D721Med (cell line): ENCODE measurements around the gene PLCB1.

Source experiments
- DNase-seq: peaks from one replicate; pipeline ENCODE4 v3.0.0; 2011; ENCODE audit warnings: low spot score; ENCODE audit not compliant: insufficient read length
- FAIRE-seq: peaks from 2 replicates; lab custom pipeline; 2011; peaks lifted over from hg19 to GRCh38; lab: Jason Lieb, UNC
- CTCF ChIP-seq: IDR thresholded peaks from 2 replicates; pipeline ENCODE4 v1.5.1; 2012; ENCODE audit warnings: mild to moderate bottlenecking, control low read depth; ENCODE audit not compliant: insufficient read depth; ENCODE audit errors: missing control alignments

PLCB1 gene

GRCh38 chr20:8170921-8171320, 38.9 kb downstream of the PLCB1 start:
- FAIRE-seq (no peak), DNase-seq (no peak)
- TF ChIP-seq CTCF, result no peak

- no peak for TF ChIP-seq CTCF
- FAIRE-seq, result no peak
- DNase-seq, result no peak
Observed at GRCh38 chr20:8172191-8172590, 40.1 kb downstream of the PLCB1 start.

- no peak for DNase-seq
- no peak for TF ChIP-seq CTCF
- no peak for FAIRE-seq
Observed at GRCh38 chr20:8175741-8176675, 43.9 kb downstream of the PLCB1 start.

GRCh38 chr20:8183526-8183925, 51.5 kb downstream of the PLCB1 start:
- no peak for DNase-seq
- no peak for FAIRE-seq
- TF ChIP-seq CTCF, result no peak

GRCh38 chr20:8187740-8188139, 55.7 kb downstream of the PLCB1 start:
- FAIRE-seq, result no peak

GRCh38 chr20:8190043-8190880, 58.2 kb downstream of the PLCB1 start:
- FAIRE-seq (no peak), DNase-seq (no peak)
- no peak for TF ChIP-seq CTCF

More at GRCh38 chr20:8187740-8188139, 55.7 kb downstream of the PLCB1 start:
- no peak for TF ChIP-seq CTCF
- DNase-seq, result no peak
